Measurements from ENCODE around the gene CAMK2B.

DNA sequence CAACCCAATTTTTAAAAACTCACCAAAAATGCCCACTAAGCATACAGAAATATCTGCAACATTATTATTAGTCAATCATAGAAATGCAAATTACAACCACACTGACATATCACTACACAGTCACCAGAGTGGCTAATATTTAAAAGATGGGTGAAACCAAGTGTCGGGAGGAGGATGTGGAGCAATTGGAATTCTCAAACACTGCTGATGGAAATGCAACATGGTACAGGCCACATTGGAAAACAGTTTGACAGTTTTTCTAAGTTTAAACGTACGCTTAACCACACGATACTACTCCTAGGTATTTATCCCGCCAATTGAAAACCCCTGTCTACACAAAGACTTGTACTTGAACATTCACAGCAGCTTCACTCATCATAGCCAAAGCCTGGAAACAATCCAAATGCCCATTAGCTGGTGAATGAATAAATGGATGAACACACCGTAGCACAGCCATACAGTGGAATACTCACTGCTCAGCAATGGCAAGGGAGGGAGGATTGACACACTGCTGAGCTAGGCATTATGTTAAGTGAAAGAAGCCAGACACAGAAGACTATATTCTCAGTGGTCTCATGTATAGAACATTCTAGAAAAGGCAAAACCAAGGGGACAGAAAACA is 152.5 kb downstream of the CAMK2B start:
- TF ChIP-seq, protein P1, sequence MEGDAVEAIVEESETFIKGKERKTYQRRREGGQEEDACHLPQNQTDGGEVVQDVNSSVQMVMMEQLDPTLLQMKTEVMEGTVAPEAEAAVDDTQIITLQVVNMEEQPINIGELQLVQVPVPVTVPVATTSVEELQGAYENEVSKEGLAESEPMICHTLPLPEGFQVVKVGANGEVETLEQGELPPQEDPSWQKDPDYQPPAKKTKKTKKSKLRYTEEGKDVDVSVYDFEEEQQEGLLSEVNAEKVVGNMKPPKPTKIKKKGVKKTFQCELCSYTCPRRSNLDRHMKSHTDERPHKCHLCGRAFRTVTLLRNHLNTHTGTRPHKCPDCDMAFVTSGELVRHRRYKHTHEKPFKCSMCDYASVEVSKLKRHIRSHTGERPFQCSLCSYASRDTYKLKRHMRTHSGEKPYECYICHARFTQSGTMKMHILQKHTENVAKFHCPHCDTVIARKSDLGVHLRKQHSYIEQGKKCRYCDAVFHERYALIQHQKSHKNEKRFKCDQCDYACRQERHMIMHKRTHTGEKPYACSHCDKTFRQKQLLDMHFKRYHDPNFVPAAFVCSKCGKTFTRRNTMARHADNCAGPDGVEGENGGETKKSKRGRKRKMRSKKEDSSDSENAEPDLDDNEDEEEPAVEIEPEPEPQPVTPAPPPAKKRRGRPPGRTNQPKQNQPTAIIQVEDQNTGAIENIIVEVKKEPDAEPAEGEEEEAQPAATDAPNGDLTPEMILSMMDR (conservative IDR thresholded peaks at IDR 0.05; ENCODE audit: low read depth in 2 of 2) = no peak
- TF ChIP-seq EZH2 (IDR thresholded peaks at IDR 0.05; ENCODE audit: low read depth, unreplicated experiment) = no peak
- no peak for TF ChIP-seq POLR2AphosphoS5 (IDR thresholded peaks at IDR 0.05; ENCODE audit: low read depth)
- no peak for TF ChIP-seq EZH2phosphoT487 (IDR thresholded peaks at IDR 0.05; ENCODE audit: unreplicated experiment)
- TF ChIP-seq, protein P2, sequence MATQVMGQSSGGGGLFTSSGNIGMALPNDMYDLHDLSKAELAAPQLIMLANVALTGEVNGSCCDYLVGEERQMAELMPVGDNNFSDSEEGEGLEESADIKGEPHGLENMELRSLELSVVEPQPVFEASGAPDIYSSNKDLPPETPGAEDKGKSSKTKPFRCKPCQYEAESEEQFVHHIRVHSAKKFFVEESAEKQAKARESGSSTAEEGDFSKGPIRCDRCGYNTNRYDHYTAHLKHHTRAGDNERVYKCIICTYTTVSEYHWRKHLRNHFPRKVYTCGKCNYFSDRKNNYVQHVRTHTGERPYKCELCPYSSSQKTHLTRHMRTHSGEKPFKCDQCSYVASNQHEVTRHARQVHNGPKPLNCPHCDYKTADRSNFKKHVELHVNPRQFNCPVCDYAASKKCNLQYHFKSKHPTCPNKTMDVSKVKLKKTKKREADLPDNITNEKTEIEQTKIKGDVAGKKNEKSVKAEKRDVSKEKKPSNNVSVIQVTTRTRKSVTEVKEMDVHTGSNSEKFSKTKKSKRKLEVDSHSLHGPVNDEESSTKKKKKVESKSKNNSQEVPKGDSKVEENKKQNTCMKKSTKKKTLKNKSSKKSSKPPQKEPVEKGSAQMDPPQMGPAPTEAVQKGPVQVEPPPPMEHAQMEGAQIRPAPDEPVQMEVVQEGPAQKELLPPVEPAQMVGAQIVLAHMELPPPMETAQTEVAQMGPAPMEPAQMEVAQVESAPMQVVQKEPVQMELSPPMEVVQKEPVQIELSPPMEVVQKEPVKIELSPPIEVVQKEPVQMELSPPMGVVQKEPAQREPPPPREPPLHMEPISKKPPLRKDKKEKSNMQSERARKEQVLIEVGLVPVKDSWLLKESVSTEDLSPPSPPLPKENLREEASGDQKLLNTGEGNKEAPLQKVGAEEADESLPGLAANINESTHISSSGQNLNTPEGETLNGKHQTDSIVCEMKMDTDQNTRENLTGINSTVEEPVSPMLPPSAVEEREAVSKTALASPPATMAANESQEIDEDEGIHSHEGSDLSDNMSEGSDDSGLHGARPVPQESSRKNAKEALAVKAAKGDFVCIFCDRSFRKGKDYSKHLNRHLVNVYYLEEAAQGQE (IDR thresholded peaks at IDR 0.05; ENCODE audit: unreplicated experiment) = no peak
- no peak for TF ChIP-seq CREB1 (CRISPR knock-in tag; IDR thresholded peaks at IDR 0.05; ENCODE audit: low read depth)
- no peak for TF ChIP-seq JUNB (IDR thresholded peaks at IDR 0.05; ENCODE audit: unreplicated experiment)

Data from GM23338 (cell line).